HFFc6 (cell line): ENCODE measurements around the gene CACFD1. TPM values are rescaled to one million over a fixed set of nuclear protein-coding genes. Genes with fewer than 3 reads are reported as not detected.

Experiments used
- DNase-seq: peaks from one replicate; pipeline ENCODE4 v3.0.0-alpha.2; 2018
- H3K27ac Mint-ChIP-seq: 2 replicates; pipeline ENCODE4 v1.8.0; 2020; ENCODE audit warnings: mild to moderate bottlenecking, mixed read lengths
- H3K27me3 Mint-ChIP-seq: 2 replicates; pipeline ENCODE4 v1.8.0; 2021; ENCODE audit warnings: mild to moderate bottlenecking, moderate library complexity, mixed read lengths; ENCODE audit not compliant: insufficient read depth
- H3K36me3 Mint-ChIP-seq: 2 replicates; pipeline ENCODE4 v1.8.0; 2021; ENCODE audit warnings: low read depth, mixed read lengths
- H3K4me1 Mint-ChIP-seq: 2 replicates; pipeline ENCODE4 v1.8.0; 2020; ENCODE audit warnings: low read depth, mixed read lengths
- H3K4me3 Mint-ChIP-seq: 2 replicates; pipeline ENCODE4 v1.8.0; 2020; ENCODE audit warnings: mild to moderate bottlenecking, moderate library complexity, mixed read lengths
- H3K9me3 Mint-ChIP-seq: 2 replicates; pipeline ENCODE4 v1.8.0; 2020; ENCODE audit warnings: mild to moderate bottlenecking, mixed read lengths
- total RNA-seq, 6 experiments: library from RNA; stranded (reverse); fragmentation: NEBNext Ultra II Directional; extraction: Animal tissue kit (Norgen Biotek cat#: 25700); gene quantifications; 2 replicates in 1 of 6; 3 replicates in 5 of 6; pipeline ENCODE4 v1.2.3, GENCODE V29; 2021
- TF ChIP-seq, protein P1 (sequence below): fragments of 200-600 bp; sonication (generic); IDR thresholded peaks from 2 replicates; pipeline ENCODE4 v1.5.0; 2021; ENCODE audit warnings: antibody characterized with exemption, mild to moderate bottlenecking

CACFD1 gene
- total RNA-seq, 6 experiments from 2014 or later = 5.0 to 9.1 (median 6.7) TPM

DNA sequence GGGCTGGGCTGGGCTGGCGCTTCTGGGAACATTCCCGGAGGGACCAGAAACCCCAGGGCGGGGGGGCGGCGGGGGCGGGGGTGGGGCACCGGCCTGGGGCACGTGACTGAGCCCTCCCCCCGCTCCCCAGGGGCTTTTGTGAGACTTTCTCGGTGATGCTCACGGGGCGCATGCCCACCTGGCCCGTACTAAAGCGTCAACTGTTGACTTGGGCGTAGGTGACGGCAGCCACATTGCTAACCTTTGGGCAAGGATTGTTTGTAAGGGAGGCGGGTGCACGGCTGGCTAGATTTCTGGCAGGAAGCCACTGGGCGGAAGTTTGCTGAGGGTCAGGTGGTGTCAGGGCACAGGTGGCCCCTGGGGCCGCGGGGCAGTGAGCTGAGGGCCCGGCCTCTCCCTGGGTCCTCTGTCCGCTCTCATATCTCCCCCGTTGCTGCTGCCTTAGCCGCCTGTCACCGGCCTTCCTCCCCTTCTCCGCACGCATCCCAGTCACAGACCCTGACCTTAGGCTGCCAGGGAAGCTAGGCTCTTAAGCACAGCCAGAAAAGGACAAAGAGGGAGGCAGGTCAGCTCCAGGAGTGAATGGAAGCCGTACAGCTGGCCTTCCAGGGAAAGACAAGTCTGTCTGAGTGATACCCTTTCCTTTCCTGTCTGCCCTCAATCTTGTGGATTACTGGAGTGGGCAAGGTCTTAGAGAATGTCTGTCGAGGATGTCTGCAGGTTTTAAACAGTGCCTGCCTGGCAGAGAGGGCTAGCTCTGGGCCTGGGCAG lies 812 bp downstream of the CACFD1 start:
- H3K27me3 Mint-ChIP-seq = peaks cover 7% of the 10 kb centered on the region
- DNase-seq = peak; percentile 3
- no peaks in the 10 kb centered on the region for H3K4me1 Mint-ChIP-seq
- no peak overlapping the region for H3K27ac Mint-ChIP-seq
- H3K9me3 Mint-ChIP-seq = no peaks in the 10 kb centered on the region
- peak overlapping the region; percentile 83 for H3K4me3 Mint-ChIP-seq
- no peaks in the 10 kb centered on the region for H3K36me3 Mint-ChIP-seq
- TF ChIP-seq, protein P1, sequence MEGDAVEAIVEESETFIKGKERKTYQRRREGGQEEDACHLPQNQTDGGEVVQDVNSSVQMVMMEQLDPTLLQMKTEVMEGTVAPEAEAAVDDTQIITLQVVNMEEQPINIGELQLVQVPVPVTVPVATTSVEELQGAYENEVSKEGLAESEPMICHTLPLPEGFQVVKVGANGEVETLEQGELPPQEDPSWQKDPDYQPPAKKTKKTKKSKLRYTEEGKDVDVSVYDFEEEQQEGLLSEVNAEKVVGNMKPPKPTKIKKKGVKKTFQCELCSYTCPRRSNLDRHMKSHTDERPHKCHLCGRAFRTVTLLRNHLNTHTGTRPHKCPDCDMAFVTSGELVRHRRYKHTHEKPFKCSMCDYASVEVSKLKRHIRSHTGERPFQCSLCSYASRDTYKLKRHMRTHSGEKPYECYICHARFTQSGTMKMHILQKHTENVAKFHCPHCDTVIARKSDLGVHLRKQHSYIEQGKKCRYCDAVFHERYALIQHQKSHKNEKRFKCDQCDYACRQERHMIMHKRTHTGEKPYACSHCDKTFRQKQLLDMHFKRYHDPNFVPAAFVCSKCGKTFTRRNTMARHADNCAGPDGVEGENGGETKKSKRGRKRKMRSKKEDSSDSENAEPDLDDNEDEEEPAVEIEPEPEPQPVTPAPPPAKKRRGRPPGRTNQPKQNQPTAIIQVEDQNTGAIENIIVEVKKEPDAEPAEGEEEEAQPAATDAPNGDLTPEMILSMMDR = no peak

DNA sequence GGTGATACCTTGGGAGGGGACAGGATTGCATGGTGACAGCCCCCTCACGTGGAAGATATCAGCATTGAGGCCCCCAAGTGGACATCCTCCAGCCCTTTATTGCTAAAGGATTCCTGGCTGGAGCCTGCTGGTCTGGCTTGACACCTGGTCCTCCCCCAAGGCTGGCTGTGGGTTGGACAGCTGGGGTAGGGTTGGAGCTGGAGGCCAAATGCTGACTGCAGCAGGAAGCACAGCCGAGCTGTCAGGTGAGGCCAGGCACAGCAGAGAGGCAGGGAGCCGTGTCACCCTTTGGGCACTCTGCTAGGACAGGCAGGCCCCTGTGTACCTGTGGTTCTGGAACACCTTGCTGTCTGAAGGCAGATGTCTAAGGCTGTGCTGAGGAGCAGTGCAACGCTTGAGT lies 2.2 kb downstream of the CACFD1 start:
- TF ChIP-seq, protein P1 = peak; percentile 29; the same call in 1 of the 2 replicates
- H3K4me3 Mint-ChIP-seq = no peak overlapping the region
- H3K9me3 Mint-ChIP-seq = no peaks in the 10 kb centered on the region
- H3K27me3 Mint-ChIP-seq = peaks cover 5% of the 10 kb centered on the region; the same call in 1 of the 2 replicates
- no peak for DNase-seq
- H3K27ac Mint-ChIP-seq = no peak overlapping the region
- H3K36me3 Mint-ChIP-seq = no peaks in the 10 kb centered on the region
- no peaks in the 10 kb centered on the region for H3K4me1 Mint-ChIP-seq

DNA sequence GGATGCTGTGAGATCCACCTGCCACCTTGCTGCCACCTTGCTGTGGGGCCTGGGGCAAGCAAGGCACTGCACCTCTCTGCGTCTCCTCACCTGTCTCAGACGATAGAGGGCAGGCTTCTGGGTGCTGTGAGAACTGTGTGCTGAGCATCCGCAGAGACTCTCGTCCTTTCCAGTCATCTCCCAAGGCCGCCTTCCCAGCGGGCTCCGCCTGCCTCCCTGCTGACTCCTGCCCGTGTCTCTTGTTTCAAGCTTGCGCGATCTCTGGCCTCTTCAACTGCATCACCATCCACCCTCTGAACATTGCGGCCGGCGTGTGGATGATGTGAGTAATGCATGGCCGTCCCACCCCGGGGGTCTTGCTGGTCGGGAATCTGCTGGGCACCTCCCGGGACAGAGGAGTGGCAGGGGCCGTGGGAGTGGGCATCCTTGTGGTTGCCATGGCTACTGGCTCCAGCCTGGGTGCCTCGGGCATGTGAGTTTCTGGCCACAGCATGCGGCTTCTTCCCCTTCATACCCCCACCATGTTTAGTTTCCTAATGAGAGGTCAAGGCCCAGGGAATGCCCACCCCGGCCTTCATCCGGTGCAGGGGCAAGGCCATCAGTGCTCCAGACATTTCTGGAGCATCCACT lies 3.6 kb downstream of the CACFD1 start:
- TF ChIP-seq, protein P1 = peak; percentile 36; the same call in 1 of the 2 replicates

DNA sequence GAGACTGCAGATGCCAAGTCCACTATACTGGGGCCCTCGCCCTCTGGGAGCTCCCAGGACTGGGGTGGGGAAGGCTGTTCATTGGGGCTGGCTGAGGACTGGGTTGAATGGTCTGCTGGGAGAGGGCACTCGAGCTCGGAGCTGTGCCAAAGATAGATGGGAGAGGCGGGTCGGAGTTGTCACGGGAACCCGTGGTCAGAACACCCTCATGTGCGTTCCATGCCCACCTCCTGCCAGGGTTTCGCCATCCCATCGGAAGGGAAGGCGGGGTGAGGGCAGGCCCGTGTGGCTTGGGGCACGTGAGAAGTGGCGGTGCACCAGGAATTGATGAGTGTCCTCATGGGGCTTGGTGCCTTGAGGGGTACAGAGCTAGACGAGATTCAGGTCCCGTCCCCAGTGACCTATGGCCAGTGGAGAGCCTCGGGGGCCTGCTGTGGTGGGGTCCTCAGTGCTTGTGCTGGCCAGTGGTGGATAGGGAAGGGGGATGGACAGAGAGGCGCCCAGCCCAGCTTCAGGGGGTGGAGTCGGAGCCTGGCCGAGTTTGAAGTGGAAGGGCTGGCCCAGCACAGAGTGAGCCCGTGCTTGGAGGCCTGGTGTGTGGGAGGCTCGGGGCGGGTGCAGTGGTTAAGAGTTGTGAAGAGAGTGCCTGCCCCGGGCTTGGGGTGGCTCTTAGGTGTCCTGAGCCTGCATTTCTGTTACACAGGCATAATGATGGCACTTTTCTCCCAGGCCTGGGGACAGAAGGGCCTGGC lies 4.3 kb downstream of the CACFD1 start:
- TF ChIP-seq, protein P1 = no peak
- peaks cover 2% of the 10 kb centered on the region; the same call in 1 of the 2 replicates for H3K27me3 Mint-ChIP-seq
- H3K4me3 Mint-ChIP-seq = no peak overlapping the region
- no peak overlapping the region for H3K27ac Mint-ChIP-seq
- no peaks in the 10 kb centered on the region for H3K36me3 Mint-ChIP-seq
- no peaks in the 10 kb centered on the region for H3K4me1 Mint-ChIP-seq
- H3K9me3 Mint-ChIP-seq = no peaks in the 10 kb centered on the region
- DNase-seq = no peak

More for the DNA sequence above, 3.6 kb downstream of the CACFD1 start:
- H3K4me3 Mint-ChIP-seq = no peak overlapping the region
- no peak for DNase-seq
- no peaks in the 10 kb centered on the region for H3K9me3 Mint-ChIP-seq
- no peaks in the 10 kb centered on the region for H3K4me1 Mint-ChIP-seq
- peaks cover 2% of the 10 kb centered on the region; the same call in 1 of the 2 replicates for H3K27me3 Mint-ChIP-seq
- H3K27ac Mint-ChIP-seq = no peak overlapping the region
- no peaks in the 10 kb centered on the region for H3K36me3 Mint-ChIP-seq

DNA sequence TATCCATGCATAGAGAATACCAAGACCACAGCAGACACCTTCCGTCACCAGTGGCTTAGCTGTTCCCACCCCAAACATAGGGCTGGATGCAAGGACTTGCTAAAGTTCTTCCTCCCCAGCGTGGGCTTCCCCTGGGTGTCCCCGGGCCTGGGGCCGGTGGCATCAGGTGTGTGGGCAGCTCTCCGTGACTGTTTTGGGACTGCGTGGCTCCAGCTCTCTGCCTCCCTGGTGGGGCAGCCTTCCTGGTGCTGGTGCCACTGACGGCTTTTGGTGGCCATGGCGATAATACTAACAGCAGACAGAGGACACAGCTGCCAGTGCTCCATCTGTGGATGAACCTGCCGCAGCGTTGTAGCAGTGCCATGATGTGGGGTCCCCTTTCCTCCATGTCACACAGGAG lies 4.9 kb downstream of the CACFD1 start:
- no peaks in the 10 kb centered on the region for H3K9me3 Mint-ChIP-seq
- H3K27ac Mint-ChIP-seq = no peak overlapping the region
- no peak for DNase-seq
- no peak overlapping the region for H3K4me3 Mint-ChIP-seq
- no peaks in the 10 kb centered on the region for H3K36me3 Mint-ChIP-seq
- H3K27me3 Mint-ChIP-seq = peaks cover 1% of the 10 kb centered on the region; the same call in 1 of the 2 replicates
- TF ChIP-seq, protein P1 = no peak
- H3K4me1 Mint-ChIP-seq = no peaks in the 10 kb centered on the region
